Measurements from ENCODE around the gene ZNF670.
"Not testable (repeated sequence)": the region's sequence is repeated elsewhere in the genome, so short reads cannot be mapped to it uniquely, and the experiment has no call there.

Gene ZNF670

DNA sequence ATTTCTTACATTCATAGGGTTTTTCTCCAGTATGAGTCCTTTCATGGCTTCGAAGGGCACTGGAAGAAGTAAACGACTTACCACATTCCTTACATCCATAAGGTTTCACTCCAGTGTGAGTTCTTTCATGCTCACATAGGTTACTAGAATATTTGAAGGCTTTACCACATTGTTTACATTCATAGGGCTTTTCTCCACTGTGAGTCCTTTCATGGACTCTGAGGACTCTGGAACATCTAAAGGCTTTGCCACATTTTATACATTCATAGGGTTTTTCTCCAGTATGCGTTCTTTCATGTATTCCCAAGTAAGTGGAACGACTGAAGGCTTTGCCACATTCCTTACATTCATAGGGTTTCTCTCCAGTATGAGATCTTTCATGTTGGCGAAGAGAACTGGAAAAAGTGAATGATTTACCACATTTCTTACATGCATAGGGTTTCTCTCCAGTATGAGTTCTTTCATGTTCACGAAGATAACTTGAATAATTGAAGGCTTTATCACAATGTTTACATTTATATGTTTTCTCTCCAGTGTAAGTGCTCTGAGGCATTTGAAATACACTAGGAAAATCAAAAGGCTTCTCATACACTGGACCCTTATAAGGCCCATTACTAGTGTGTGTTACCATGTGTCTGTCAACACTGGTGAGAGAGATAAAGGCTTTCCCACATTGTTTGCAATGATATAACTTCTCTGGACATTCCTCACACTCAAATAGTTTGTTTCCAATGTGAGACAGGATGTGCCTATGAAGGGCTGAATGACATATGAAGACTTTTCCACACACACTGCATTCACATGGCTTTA is 40.9 kb downstream of the ZNF670 start:
- peaks cover 69% of the 10 kb centered on the region for H3K36me3 ChIP-seq (ENCODE audit: insufficient read depth, low read length)
- no peak for DNase-seq
- no peak for ATAC-seq (ENCODE audit: insufficient read depth, low read depth)
- H3K4me1 ChIP-seq (ENCODE audit: insufficient read depth, low read length), result no peaks in the 10 kb centered on the region
- peaks cover 72% of the 10 kb centered on the region for H3K9me3 ChIP-seq (ENCODE audit: insufficient read depth, low read length, severe bottlenecking)
- no peak overlapping the region for H3K9ac ChIP-seq (ENCODE audit: low read depth, low read length)
- H2AFZ ChIP-seq (ENCODE audit: low read depth, low read length), result no peak overlapping the region
- peaks cover 13% of the 10 kb centered on the region for H3K79me2 ChIP-seq (ENCODE audit: insufficient read depth, low read length)
- no peak overlapping the region for H3K4me2 ChIP-seq (ENCODE audit: insufficient read depth, low read length)
- H4K20me1 ChIP-seq (ENCODE audit: insufficient read depth, low read length), result no peaks in the 10 kb centered on the region
- H3K27me3 ChIP-seq (ENCODE audit: insufficient read depth, low read length, poor library complexity), result no peaks in the 10 kb centered on the region
- H3K4me3 ChIP-seq (ENCODE audit: low read depth in 1 of 2, low read length in 2 of 2), result no peak overlapping the region
- no peak for TF ChIP-seq EZH2 (IDR thresholded peaks at IDR 0.05; ENCODE audit: borderline replicate concordance, low read depth, low read length, severe bottlenecking)
- TF ChIP-seq, protein P1, sequence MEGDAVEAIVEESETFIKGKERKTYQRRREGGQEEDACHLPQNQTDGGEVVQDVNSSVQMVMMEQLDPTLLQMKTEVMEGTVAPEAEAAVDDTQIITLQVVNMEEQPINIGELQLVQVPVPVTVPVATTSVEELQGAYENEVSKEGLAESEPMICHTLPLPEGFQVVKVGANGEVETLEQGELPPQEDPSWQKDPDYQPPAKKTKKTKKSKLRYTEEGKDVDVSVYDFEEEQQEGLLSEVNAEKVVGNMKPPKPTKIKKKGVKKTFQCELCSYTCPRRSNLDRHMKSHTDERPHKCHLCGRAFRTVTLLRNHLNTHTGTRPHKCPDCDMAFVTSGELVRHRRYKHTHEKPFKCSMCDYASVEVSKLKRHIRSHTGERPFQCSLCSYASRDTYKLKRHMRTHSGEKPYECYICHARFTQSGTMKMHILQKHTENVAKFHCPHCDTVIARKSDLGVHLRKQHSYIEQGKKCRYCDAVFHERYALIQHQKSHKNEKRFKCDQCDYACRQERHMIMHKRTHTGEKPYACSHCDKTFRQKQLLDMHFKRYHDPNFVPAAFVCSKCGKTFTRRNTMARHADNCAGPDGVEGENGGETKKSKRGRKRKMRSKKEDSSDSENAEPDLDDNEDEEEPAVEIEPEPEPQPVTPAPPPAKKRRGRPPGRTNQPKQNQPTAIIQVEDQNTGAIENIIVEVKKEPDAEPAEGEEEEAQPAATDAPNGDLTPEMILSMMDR (IDR thresholded peaks at IDR 0.05; ENCODE audit: borderline replicate concordance, extremely low read depth, low read length, poor library complexity, severe bottlenecking), result no peak
- no peak overlapping the region for H3K27ac ChIP-seq (ENCODE audit: low read length)

DNA sequence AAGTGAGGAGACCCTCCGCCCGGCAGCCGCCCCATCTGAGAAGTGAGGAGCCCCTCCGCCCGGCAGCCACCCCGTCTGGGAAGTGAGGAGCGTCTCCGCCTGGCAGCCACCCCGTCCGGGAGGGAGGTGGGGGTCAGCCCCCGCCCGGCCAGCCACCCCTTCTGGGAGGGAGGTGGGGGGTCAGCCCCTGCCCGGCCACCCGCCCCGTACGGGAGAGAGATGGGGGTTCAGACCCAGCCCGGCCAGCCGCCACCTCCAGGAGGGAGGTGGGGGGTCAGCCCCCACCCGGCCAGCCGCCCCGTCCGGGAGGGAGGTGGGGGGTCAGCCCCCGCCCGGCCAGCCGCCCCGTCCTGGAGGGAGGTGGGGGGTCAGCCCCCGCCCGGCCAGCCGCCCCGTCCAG is 46.3 kb downstream of the ZNF670 start:
- not testable (repeated sequence) for DNase-seq; H3K4me2 ChIP-seq (ENCODE audit: insufficient read depth, low read length); H3K27ac ChIP-seq (ENCODE audit: low read length); H3K79me2 ChIP-seq (ENCODE audit: insufficient read depth, low read length); H3K27me3 ChIP-seq (ENCODE audit: insufficient read depth, low read length, poor library complexity); H3K9ac ChIP-seq (ENCODE audit: low read depth, low read length); H3K4me1 ChIP-seq (ENCODE audit: insufficient read depth, low read length); H3K4me3 ChIP-seq (ENCODE audit: low read depth in 1 of 2, low read length in 2 of 2); H2AFZ ChIP-seq (ENCODE audit: low read depth, low read length); H4K20me1 ChIP-seq (ENCODE audit: insufficient read depth, low read length); ATAC-seq (ENCODE audit: insufficient read depth, low read depth)
- Histone ChIP-seq H3K9me3 (ENCODE audit: insufficient read depth, low read length, severe bottlenecking) (peaks cover 53% of the 10 kb centered on the region), H3K36me3 (ENCODE audit: insufficient read depth, low read length) (peaks cover 36% of the 10 kb centered on the region)

Measured in DND-41 (cell line).